Measurements from ENCODE around the gene PRR7.

PRR7 gene

GRCh38 chr5:177466861-177467260 lies 20.2 kb downstream of the PRR7 start:
- TF ChIP-seq CTCF (IDR thresholded peaks at IDR 0.05; ENCODE audit: low read depth, low read length, missing control alignments) = no peak
- no peak for DNase-seq (ENCODE audit: extremely low read depth, low read depth)
- H3K4me3 ChIP-seq (replicated peaks; ENCODE audit: low read depth, low read length) = no peak overlapping the region

- TF ChIP-seq CTCF (IDR thresholded peaks at IDR 0.05; ENCODE audit: low read depth, low read length, missing control alignments) = no peak
- no peak overlapping the region for H3K4me3 ChIP-seq (replicated peaks; ENCODE audit: low read depth, low read length)
- no peak for DNase-seq (ENCODE audit: extremely low read depth, low read depth)
Observed at GRCh38 chr5:177467436-177467835, 20.8 kb downstream of the PRR7 start.

GRCh38 chr5:177468329-177468684 lies 21.7 kb downstream of the PRR7 start:
- DNase-seq (ENCODE audit: extremely low read depth, low read depth) = no peak
- no peak for TF ChIP-seq CTCF (IDR thresholded peaks at IDR 0.05; ENCODE audit: low read depth, low read length, missing control alignments)
- no peak overlapping the region for H3K4me3 ChIP-seq (replicated peaks; ENCODE audit: low read depth, low read length)

GRCh38 chr5:177468685-177469628 lies 22.3 kb downstream of the PRR7 start:
- H3K4me3 ChIP-seq (replicated peaks; ENCODE audit: low read depth, low read length) = no peak overlapping the region
- no peak for DNase-seq (ENCODE audit: extremely low read depth, low read depth)
- no peak for TF ChIP-seq CTCF (IDR thresholded peaks at IDR 0.05; ENCODE audit: low read depth, low read length, missing control alignments)

GRCh38 chr5:177469750-177470525 lies 23.3 kb downstream of the PRR7 start:
- DNase-seq (ENCODE audit: extremely low read depth, low read depth) = no peak
- TF ChIP-seq CTCF (IDR thresholded peaks at IDR 0.05; ENCODE audit: low read depth, low read length, missing control alignments) = no peak
- no peak overlapping the region; the same call in 1 of the 2 replicates for H3K4me3 ChIP-seq (replicated peaks; ENCODE audit: low read depth, low read length)

- no peak for TF ChIP-seq CTCF (IDR thresholded peaks at IDR 0.05; ENCODE audit: low read depth, low read length, missing control alignments)
- H3K4me3 ChIP-seq (replicated peaks; ENCODE audit: low read depth, low read length) = peak overlapping the region; percentile 82
- DNase-seq (ENCODE audit: extremely low read depth, low read depth) = no peak
Observed at GRCh38 chr5:177470759-177471536, 24.3 kb downstream of the PRR7 start.

Measured in HFF-Myc (cell line).